ENCODE data around the gene FSTL5. TPM values are rescaled to one million over a fixed set of nuclear protein-coding genes. Genes with fewer than 3 reads are reported as not detected.

FSTL5 gene
- total RNA-seq, 2 donors from 2014 or later = 0.24 to 1.1 TPM

GRCh38 chr4:162102713-162103112 is 61.1 kb downstream of the FSTL5 start:
- no peaks in the 10 kb centered on the region for H3K36me3 ChIP-seq (ENCODE audit: control insufficient read depth, insufficient read depth, low read length)
- no peak overlapping the region for H3K4me3 Mint-ChIP-seq
- H3K27ac ChIP-seq (ENCODE audit: low read depth, low read length) = no peak overlapping the region
- H3K4me1 ChIP-seq (ENCODE audit: control insufficient read depth, insufficient read depth, low read length) = no peaks in the 10 kb centered on the region
- WGBS, 2 experiments (ENCODE audit: insufficient coverage in 1 of 2, insufficient read length in 1 of 2) = 67% methylated on average over 1 of the region's 1 CpG
- H3K4me1 Mint-ChIP-seq = peaks cover 18% of the 10 kb centered on the region
- H3K36me3 Mint-ChIP-seq (ENCODE audit: low read depth) = peaks cover 3% of the 10 kb centered on the region
- peaks cover 7% of the 10 kb centered on the region for H3K9me3 ChIP-seq (ENCODE audit: control insufficient read depth, low read length)
- no peak overlapping the region for H3K9ac ChIP-seq (ENCODE audit: extremely low read depth, low read length, poor library complexity, severe bottlenecking)
- H3K27ac Mint-ChIP-seq = no peak overlapping the region
- H3K4me3 ChIP-seq (ENCODE audit: low read length) = no peak overlapping the region
- no peaks in the 10 kb centered on the region for H3K27me3 ChIP-seq (ENCODE audit: control insufficient read depth, insufficient read depth, low read length, poor library complexity, severe bottlenecking)
- peaks cover 6% of the 10 kb centered on the region for H3K9me3 Mint-ChIP-seq
- no peak for TF ChIP-seq CTCF (conservative IDR thresholded peaks at IDR 0.05)
- DNase-seq = no peak
- H3K27me3 Mint-ChIP-seq (ENCODE audit: insufficient read depth) = no peaks in the 10 kb centered on the region

DNA sequence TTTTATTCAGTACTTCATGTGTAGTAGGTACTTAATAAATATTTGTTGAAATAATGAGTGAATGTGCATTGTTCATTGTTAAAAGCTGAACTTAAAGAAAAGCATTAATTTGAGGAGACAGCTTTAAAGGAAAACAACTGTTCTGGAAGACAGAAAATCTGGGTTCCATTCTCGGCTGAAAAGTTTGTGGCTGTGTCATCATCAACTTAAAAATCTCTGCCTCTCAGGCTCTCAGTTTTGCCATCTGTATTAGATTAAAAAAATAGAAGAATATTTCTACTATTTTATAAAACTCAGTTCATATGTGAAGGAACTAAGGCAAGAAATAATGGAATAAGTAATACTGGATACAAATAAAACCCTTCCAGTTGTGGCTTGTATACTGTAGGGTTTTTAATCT is 62.5 kb downstream of the FSTL5 start:
- Mint-ChIP-seq H3K4me1 (peaks cover 17% of the 10 kb centered on the region), H3K4me3 (no peak overlapping the region), H3K9me3 (peaks cover 6% of the 10 kb centered on the region), H3K36me3 (ENCODE audit: low read depth) (peaks cover 3% of the 10 kb centered on the region), H3K27me3 (ENCODE audit: insufficient read depth) (no peaks in the 10 kb centered on the region), H3K27ac (no peak overlapping the region)
- Histone ChIP-seq H3K27me3 (ENCODE audit: control insufficient read depth, insufficient read depth, low read length, poor library complexity, severe bottlenecking) (no peaks in the 10 kb centered on the region), H3K9ac (ENCODE audit: extremely low read depth, low read length, poor library complexity, severe bottlenecking) (no peak overlapping the region), H3K36me3 (ENCODE audit: control insufficient read depth, insufficient read depth, low read length) (no peaks in the 10 kb centered on the region), H3K9me3 (ENCODE audit: control insufficient read depth, low read length) (peaks cover 7% of the 10 kb centered on the region), H3K4me3 (ENCODE audit: low read length) (no peak overlapping the region), H3K27ac (ENCODE audit: low read depth, low read length) (no peak overlapping the region), H3K4me1 (ENCODE audit: control insufficient read depth, insufficient read depth, low read length) (no peaks in the 10 kb centered on the region)
- 95% methylated on average over 1 of the region's 1 CpG; no CpG with 5 or more reads in 1 of the 2 experiments for WGBS, 2 experiments (ENCODE audit: insufficient coverage in 1 of 2, insufficient read length in 1 of 2)
- DNase-seq = no peak
- TF ChIP-seq CTCF (conservative IDR thresholded peaks at IDR 0.05) = no peak

GRCh38 chr4:162075726-162076125 is 88.1 kb downstream of the FSTL5 start:
- no peak for DNase-seq
- Histone ChIP-seq H3K27me3 (ENCODE audit: control insufficient read depth, insufficient read depth, low read length, poor library complexity, severe bottlenecking) (peaks cover 3% of the 10 kb centered on the region), H3K4me1 (ENCODE audit: control insufficient read depth, insufficient read depth, low read length) (peaks cover 6% of the 10 kb centered on the region), H3K9ac (ENCODE audit: extremely low read depth, low read length, poor library complexity, severe bottlenecking) (no peak overlapping the region), H3K9me3 (ENCODE audit: control insufficient read depth, low read length) (peaks cover 1% of the 10 kb centered on the region), H3K36me3 (ENCODE audit: control insufficient read depth, insufficient read depth, low read length) (no peaks in the 10 kb centered on the region), H3K27ac (ENCODE audit: low read depth, low read length) (no peak overlapping the region), H3K4me3 (ENCODE audit: low read length) (no peak overlapping the region)
- no peaks in the 10 kb centered on the region for H3K9me3 Mint-ChIP-seq
- H3K27ac Mint-ChIP-seq = no peak overlapping the region
- 100% methylated on average over 1 to 2 of the region's 2 CpGs for WGBS, 2 experiments (ENCODE audit: insufficient coverage in 1 of 2, insufficient read length in 1 of 2)
- TF ChIP-seq CTCF (conservative IDR thresholded peaks at IDR 0.05) = no peak
- H3K27me3 Mint-ChIP-seq (ENCODE audit: insufficient read depth) = peaks cover 4% of the 10 kb centered on the region
- H3K36me3 Mint-ChIP-seq (ENCODE audit: low read depth) = no peaks in the 10 kb centered on the region
- H3K4me3 Mint-ChIP-seq = no peak overlapping the region
- peaks cover 3% of the 10 kb centered on the region for H3K4me1 Mint-ChIP-seq

Measured in endodermal cell (in vitro differentiated cells).